ENCODE data around the gene CHCHD3. TPM values are rescaled to one million over a fixed set of nuclear protein-coding genes. Genes with fewer than 3 reads are reported as not detected.

The CHCHD3 gene
- total and polyA plus RNA-seq, 2 of the 4 experiments (the other 2 are of a cell fraction): 56.9 to 141 TPM

DNA sequence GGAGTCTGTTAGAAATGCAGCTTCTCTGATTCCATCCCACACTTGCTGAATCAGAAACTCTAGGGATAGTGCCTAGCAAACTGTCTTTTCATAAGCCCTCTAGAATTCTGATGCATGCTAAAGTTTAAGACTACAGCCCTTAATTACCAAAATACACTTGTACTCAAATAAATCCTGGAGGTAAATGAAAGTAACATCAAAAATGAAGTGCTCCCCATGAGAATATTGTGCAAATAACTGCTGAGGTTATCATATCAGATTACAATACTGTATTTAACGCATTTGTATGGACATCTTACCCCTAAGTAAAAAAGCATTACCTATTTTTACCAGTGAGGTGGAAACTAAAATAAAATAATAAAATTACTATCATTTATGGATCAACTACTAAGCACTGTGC lies 104.7 kb downstream of the CHCHD3 start:
- intact Hi-C loops (cut with micrococcal nuclease): no loop called here
- H4K20me1 ChIP-seq (ENCODE audit: insufficient read depth, low read length): peaks cover 16% of the 10 kb centered on the region; the same call in 1 of the 2 replicates
- dilution Hi-C loops (cut with HindIII; ENCODE audit: low sequenced_read_pairs, unreplicated experiment): no loop called here

More for the DNA sequence above, 104.7 kb downstream of the CHCHD3 start:
- Histone ChIP-seq H2AK9ac (replicated peaks; ENCODE audit: low read depth, low read length, poor library complexity) (no peak overlapping the region), H4K91ac (ENCODE audit: insufficient read depth, low read depth, low read length) (no peak overlapping the region), H3K79me1 (ENCODE audit: low read depth in 1 of 2, low read length in 2 of 2) (peaks cover 14 to 19% of the 10 kb centered on the region in 2 experiments; a peak in 3 of 4 replicates), H3K9me1 (ENCODE audit: insufficient read depth, low read length) (no peaks in the 10 kb centered on the region), H3K4ac (ENCODE audit: low read depth, low read length) (no peak overlapping the region), H2BK15ac (ENCODE audit: low read depth, low read length) (no peak overlapping the region), H3K14ac (replicated peaks; ENCODE audit: low read depth, low read length) (no peak overlapping the region), H3K36me3 (ENCODE audit: control insufficient read depth, insufficient read depth, low read length) (peaks cover 7% of the 10 kb centered on the region; the same call in 1 of the 2 replicates), H3K4me1 (ENCODE audit: control insufficient read depth, insufficient read depth, low read length) (peaks cover 1% of the 10 kb centered on the region; the same call in 1 of the 2 replicates), H2AK5ac (ENCODE audit: low read depth, low read length) (no peak overlapping the region), H4K5ac (ENCODE audit: low read depth, low read length) (no peak overlapping the region), H2AFZ (replicated peaks; ENCODE audit: low read length, poor library complexity) (no peak overlapping the region), H3K56ac (ENCODE audit: extremely low read depth, insufficient read depth, low read length) (no peak overlapping the region), H3K9me3 (ENCODE audit: control insufficient read depth, insufficient read depth, low read length) (no peaks in the 10 kb centered on the region), H2BK120ac (ENCODE audit: low read depth, low read length) (no peak overlapping the region), H3K4me2 (ENCODE audit: low read depth, low read length) (no peak overlapping the region), H3K4me3 (ENCODE audit: insufficient read depth, low read depth, low read length) (no peak overlapping the region), H3K18ac (ENCODE audit: low read depth, low read length) (no peak overlapping the region), H2BK20ac (ENCODE audit: low read depth, low read length) (no peak overlapping the region), H3K27me3 (ENCODE audit: control insufficient read depth, insufficient read depth, low read length) (no peaks in the 10 kb centered on the region), H3K27ac (ENCODE audit: insufficient read depth, low read length) (no peak overlapping the region), H3K23ac (ENCODE audit: low read depth, low read length) (no peak overlapping the region), H2BK5ac (ENCODE audit: low read depth, low read length, poor library complexity, severe bottlenecking) (no peak overlapping the region), H3K9ac (ENCODE audit: low read depth, low read length) (no peak overlapping the region), H4K8ac (ENCODE audit: low read depth in 2 of 2, low read length in 2 of 2) (no peak overlapping the region)
- POLR2A ChIA-PET (ENCODE audit: unreplicated experiment): interaction anchor here (0.7 kb wide), 1 partner anchor 92 kb away, joined by 3 read pairs; no protein-coding TSS in a partner anchor
- in situ Hi-C loops (cut with MboI; ENCODE audit: low sequenced_read_pairs): no loop called here
- no CpG with 5 or more reads among the region's 1 CpG for whole genome bisulfite sequencing, 2 experiments (ENCODE audit: extremely low coverage in 2 of 2, insufficient read length in 1 of 2)
- CTCF ChIA-PET: interaction anchor here (0.6 kb wide), 2 partner anchors 10 to 649 kb away, joined by 3 to 9 read pairs; no protein-coding TSS in a partner anchor
- DNase-seq (peak; percentile 11), ATAC-seq (ENCODE audit: low read depth) (no peak)
- no TSS peak for BruUV-seq (replicated peaks)
- TF ChIP-seq, protein P1, sequence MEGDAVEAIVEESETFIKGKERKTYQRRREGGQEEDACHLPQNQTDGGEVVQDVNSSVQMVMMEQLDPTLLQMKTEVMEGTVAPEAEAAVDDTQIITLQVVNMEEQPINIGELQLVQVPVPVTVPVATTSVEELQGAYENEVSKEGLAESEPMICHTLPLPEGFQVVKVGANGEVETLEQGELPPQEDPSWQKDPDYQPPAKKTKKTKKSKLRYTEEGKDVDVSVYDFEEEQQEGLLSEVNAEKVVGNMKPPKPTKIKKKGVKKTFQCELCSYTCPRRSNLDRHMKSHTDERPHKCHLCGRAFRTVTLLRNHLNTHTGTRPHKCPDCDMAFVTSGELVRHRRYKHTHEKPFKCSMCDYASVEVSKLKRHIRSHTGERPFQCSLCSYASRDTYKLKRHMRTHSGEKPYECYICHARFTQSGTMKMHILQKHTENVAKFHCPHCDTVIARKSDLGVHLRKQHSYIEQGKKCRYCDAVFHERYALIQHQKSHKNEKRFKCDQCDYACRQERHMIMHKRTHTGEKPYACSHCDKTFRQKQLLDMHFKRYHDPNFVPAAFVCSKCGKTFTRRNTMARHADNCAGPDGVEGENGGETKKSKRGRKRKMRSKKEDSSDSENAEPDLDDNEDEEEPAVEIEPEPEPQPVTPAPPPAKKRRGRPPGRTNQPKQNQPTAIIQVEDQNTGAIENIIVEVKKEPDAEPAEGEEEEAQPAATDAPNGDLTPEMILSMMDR (conservative IDR thresholded peaks at IDR 0.05; ENCODE audit: low read depth, low read length): no peak
- TF ChIP-seq MAZ (IDR thresholded peaks at IDR 0.05; ENCODE audit: borderline replicate concordance, low read depth, low read length) (no peak), SMC3 (IDR thresholded peaks at IDR 0.05; ENCODE audit: low read depth, low read length) (no peak), RCOR1 (IDR thresholded peaks at IDR 0.05; ENCODE audit: insufficient replicate concordance, low read length) (no peak), MAFK (IDR thresholded peaks at IDR 0.05; ENCODE audit: low read depth, low read length) (no peak), CHD1 (IDR thresholded peaks at IDR 0.05; ENCODE audit: low read depth, low read length) (no peak), CEBPB (IDR thresholded peaks at IDR 0.05; ENCODE audit: low read depth, low read length) (no peak), POLR2A (IDR thresholded peaks at IDR 0.05; ENCODE audit: low read depth, low read length) (no peak), MXI1 (IDR thresholded peaks at IDR 0.05; ENCODE audit: borderline replicate concordance, low read depth, low read length) (no peak), BHLHE40 (IDR thresholded peaks at IDR 0.05; ENCODE audit: low read depth, low read length) (no peak), NFE2L2 (IDR thresholded peaks at IDR 0.05; ENCODE audit: low read depth, low read length) (no peak), RFX5 (IDR thresholded peaks at IDR 0.05; ENCODE audit: low read depth, low read length) (no peak), FOS (IDR thresholded peaks at IDR 0.05; ENCODE audit: low read depth, low read length) (no peak), RAD21 (IDR thresholded peaks at IDR 0.05; ENCODE audit: low read length) (no peak)
- TF ChIP-seq, protein P2, sequence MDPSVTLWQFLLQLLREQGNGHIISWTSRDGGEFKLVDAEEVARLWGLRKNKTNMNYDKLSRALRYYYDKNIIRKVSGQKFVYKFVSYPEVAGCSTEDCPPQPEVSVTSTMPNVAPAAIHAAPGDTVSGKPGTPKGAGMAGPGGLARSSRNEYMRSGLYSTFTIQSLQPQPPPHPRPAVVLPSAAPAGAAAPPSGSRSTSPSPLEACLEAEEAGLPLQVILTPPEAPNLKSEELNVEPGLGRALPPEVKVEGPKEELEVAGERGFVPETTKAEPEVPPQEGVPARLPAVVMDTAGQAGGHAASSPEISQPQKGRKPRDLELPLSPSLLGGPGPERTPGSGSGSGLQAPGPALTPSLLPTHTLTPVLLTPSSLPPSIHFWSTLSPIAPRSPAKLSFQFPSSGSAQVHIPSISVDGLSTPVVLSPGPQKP (IDR thresholded peaks at IDR 0.05; ENCODE audit: borderline replicate concordance, low read depth, low read length): no peak
- TF ChIP-seq, protein P3, sequence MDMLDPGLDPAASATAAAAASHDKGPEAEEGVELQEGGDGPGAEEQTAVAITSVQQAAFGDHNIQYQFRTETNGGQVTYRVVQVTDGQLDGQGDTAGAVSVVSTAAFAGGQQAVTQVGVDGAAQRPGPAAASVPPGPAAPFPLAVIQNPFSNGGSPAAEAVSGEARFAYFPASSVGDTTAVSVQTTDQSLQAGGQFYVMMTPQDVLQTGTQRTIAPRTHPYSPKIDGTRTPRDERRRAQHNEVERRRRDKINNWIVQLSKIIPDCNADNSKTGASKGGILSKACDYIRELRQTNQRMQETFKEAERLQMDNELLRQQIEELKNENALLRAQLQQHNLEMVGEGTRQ (IDR thresholded peaks at IDR 0.05; ENCODE audit: low read depth, low read length): no peak
